ENCODE results near the gene C16orf78.

DNA sequence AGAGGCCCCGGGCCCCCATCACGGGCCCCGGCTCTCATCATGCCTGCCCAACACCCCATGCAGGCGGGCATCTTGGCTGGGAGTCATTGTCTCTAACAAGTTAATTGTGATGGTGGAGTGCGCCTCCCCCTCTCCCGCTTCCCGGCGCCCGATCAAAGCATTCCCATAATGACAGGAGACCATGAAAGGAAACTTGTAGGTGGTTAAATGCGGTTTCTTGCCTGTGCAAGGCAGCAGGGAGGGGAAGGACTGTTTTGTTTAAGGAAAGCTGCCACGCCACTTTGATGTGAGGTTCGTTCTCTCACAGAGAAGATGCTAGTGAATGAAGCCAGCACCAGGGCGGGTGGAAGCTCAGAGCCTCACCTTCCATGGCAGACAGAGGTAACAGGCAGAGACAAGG is 45.4 kb downstream of the C16orf78 start:
- no peak for TF ChIP-seq EZH2 (IDR thresholded peaks at IDR 0.05; ENCODE audit: insufficient read depth, low read length)
- TF ChIP-seq, protein P1, sequence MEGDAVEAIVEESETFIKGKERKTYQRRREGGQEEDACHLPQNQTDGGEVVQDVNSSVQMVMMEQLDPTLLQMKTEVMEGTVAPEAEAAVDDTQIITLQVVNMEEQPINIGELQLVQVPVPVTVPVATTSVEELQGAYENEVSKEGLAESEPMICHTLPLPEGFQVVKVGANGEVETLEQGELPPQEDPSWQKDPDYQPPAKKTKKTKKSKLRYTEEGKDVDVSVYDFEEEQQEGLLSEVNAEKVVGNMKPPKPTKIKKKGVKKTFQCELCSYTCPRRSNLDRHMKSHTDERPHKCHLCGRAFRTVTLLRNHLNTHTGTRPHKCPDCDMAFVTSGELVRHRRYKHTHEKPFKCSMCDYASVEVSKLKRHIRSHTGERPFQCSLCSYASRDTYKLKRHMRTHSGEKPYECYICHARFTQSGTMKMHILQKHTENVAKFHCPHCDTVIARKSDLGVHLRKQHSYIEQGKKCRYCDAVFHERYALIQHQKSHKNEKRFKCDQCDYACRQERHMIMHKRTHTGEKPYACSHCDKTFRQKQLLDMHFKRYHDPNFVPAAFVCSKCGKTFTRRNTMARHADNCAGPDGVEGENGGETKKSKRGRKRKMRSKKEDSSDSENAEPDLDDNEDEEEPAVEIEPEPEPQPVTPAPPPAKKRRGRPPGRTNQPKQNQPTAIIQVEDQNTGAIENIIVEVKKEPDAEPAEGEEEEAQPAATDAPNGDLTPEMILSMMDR (IDR thresholded peaks at IDR 0.05; ENCODE audit: insufficient read depth, low read depth, low read length): no peak
